NB4 (cell line): ENCODE measurements around the gene ZBTB49.

ENCODE experiments used
- MYC ChIP-seq: IDR thresholded peaks from 2 replicates; pipeline ENCODE4 v1.6.1; 2011; ENCODE audit warnings: low read depth, low read length
- TF ChIP-seq, protein P1 (sequence below): IDR thresholded peaks from 2 replicates; pipeline ENCODE4 v1.6.1; 2011; ENCODE audit warnings: low read depth, low read length

- no peak for TF ChIP-seq MYC
- TF ChIP-seq, protein P1, sequence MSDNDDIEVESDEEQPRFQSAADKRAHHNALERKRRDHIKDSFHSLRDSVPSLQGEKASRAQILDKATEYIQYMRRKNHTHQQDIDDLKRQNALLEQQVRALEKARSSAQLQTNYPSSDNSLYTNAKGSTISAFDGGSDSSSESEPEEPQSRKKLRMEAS: no peak
Observed at GRCh38 chr4:4267981-4268380, 22.1 kb upstream of the ZBTB49 start.
